GM19395 (cell line): Measurements from ENCODE around the gene ARFGAP3.
A peak's percentile ranks its signal among the peaks of the same experiment; 100 is the strongest.

Source experiments
- ATAC-seq: cut with Tn5 transposase; IDR thresholded peaks from one replicate; pipeline ENCODE4 v1.9.1; 2021; ENCODE audit warnings: mild to moderate bottlenecking, moderate library complexity; ENCODE audit not compliant: unreplicated experiment

ARFGAP3 gene

GRCh38 chr22:42856865-42857704, at the start of gene ARFGAP3:
ARFGAP3 (minus strand) TSS chr22:42857273; CDS start chr22:42857182, 91 bp downstream.
- peak; percentile 78 for ATAC-seq

- no peak for ATAC-seq
Measured at GRCh38 chr22:42905702-42906183, 48.7 kb upstream of the ARFGAP3 start.

GRCh38 chr22:42905217-42905616, 48.1 kb upstream of the ARFGAP3 start:
- ATAC-seq = no peak

- no peak for ATAC-seq
Measured at GRCh38 chr22:42904050-42904449, 47.0 kb upstream of the ARFGAP3 start.

GRCh38 chr22:42902875-42903510, 45.9 kb upstream of the ARFGAP3 start:
- no peak for ATAC-seq

- no peak for ATAC-seq
Measured at GRCh38 chr22:42901790-42902508, 44.9 kb upstream of the ARFGAP3 start.

GRCh38 chr22:42897960-42898359, 40.9 kb upstream of the ARFGAP3 start:
- ATAC-seq = no peak

GRCh38 chr22:42895541-42895981, 38.5 kb upstream of the ARFGAP3 start:
- no peak for ATAC-seq

- no peak for ATAC-seq
Measured at GRCh38 chr22:42895087-42895486, 38.0 kb upstream of the ARFGAP3 start.

- ATAC-seq = no peak
Measured at GRCh38 chr22:42893371-42894150, 36.5 kb upstream of the ARFGAP3 start.

GRCh38 chr22:42892571-42893316, 35.7 kb upstream of the ARFGAP3 start:
- ATAC-seq = no peak

GRCh38 chr22:42892156-42892555, 35.1 kb upstream of the ARFGAP3 start:
- no peak for ATAC-seq

- no peak for ATAC-seq
Measured at GRCh38 chr22:42891696-42892095, 34.6 kb upstream of the ARFGAP3 start.

GRCh38 chr22:42891008-42891407, 33.9 kb upstream of the ARFGAP3 start:
- no peak for ATAC-seq

- peak; percentile 68 for ATAC-seq
Measured at GRCh38 chr22:42889304-42889703, 32.2 kb upstream of the ARFGAP3 start.

GRCh38 chr22:42887523-42888507, 30.7 kb upstream of the ARFGAP3 start:
- ATAC-seq = no peak

- ATAC-seq = no peak
Measured at GRCh38 chr22:42887120-42887519, 30.0 kb upstream of the ARFGAP3 start.

GRCh38 chr22:42885446-42885845, 28.4 kb upstream of the ARFGAP3 start:
- no peak for ATAC-seq
